Cardiac fibroblast (primary cell): ENCODE data around the gene DTWD2.
"Not testable (repeated sequence)": the region's sequence is repeated elsewhere in the genome, so short reads cannot be mapped to it uniquely, and the experiment has no call there.

Experiments used
- DNase-seq, 2 donors: peaks; one replicate each; pipeline versions ENCODE4 v3.0.0 to v3.0.0-alpha.2; 2010; ENCODE audit warnings: low read depth in 2 of 2
- H3K4me3 ChIP-seq, 2 donors: replicated peaks in 1 of 2; 1 replicate in 1 of 2; 2 replicates in 1 of 2; pipeline ENCODE4 v1.5.1; 2011; ENCODE audit warnings: low read depth in 2 of 2, low read length in 2 of 2, mild to moderate bottlenecking in 2 of 2, moderate library complexity in 1 of 2
- TF ChIP-seq, protein P1 (sequence below): IDR thresholded peaks from one replicate; pipeline ENCODE4 v1.5.1; 2011; ENCODE audit warnings: low read depth, mild to moderate bottlenecking, low read length, inconsistent platforms

The DTWD2 gene

DNA sequence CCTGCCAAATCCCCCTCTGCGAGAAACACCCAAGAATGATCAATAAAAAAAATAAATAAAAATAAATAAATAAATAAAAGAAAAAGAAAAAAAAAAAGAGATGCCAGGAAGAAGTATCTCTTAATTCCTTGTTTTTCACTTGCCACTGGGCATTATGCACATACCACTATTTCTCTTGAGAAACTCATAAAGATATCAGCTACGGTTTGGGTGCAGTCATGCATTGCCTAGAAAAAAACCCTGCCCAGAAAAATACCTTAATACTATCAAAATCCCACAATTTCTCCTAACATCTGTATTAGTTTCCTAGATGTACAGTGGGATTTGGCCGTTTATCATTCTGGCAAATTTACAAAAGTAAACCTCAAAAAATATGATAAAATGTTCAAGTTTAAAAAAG, 22.5 kb downstream of the DTWD2 start:
- no peak for DNase-seq
- TF ChIP-seq, protein P1, sequence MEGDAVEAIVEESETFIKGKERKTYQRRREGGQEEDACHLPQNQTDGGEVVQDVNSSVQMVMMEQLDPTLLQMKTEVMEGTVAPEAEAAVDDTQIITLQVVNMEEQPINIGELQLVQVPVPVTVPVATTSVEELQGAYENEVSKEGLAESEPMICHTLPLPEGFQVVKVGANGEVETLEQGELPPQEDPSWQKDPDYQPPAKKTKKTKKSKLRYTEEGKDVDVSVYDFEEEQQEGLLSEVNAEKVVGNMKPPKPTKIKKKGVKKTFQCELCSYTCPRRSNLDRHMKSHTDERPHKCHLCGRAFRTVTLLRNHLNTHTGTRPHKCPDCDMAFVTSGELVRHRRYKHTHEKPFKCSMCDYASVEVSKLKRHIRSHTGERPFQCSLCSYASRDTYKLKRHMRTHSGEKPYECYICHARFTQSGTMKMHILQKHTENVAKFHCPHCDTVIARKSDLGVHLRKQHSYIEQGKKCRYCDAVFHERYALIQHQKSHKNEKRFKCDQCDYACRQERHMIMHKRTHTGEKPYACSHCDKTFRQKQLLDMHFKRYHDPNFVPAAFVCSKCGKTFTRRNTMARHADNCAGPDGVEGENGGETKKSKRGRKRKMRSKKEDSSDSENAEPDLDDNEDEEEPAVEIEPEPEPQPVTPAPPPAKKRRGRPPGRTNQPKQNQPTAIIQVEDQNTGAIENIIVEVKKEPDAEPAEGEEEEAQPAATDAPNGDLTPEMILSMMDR = no peak
- H3K4me3 ChIP-seq = no peak overlapping the region

DNA sequence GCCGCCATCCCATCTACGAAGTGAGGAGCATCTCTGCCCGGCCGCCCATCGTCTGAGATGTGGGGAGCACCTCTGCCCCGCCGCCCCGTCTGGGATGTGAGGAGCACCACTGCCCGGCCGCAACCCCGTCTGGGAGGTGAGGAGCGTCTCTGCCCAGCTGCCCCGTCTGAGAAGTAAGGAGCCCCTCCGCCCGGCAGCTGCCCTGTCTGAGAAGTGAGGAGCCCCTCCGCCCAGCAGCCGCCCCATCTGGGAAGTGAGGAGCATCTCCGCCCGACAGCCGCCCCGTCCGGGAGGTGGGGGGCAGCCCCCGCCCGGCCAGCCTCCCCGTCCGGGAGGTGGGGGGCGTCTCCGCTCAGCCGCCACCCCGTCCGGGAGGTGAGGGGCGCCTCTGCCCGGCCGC, 23.4 kb downstream of the DTWD2 start:
- H3K4me3 ChIP-seq = not testable (repeated sequence)

DNA sequence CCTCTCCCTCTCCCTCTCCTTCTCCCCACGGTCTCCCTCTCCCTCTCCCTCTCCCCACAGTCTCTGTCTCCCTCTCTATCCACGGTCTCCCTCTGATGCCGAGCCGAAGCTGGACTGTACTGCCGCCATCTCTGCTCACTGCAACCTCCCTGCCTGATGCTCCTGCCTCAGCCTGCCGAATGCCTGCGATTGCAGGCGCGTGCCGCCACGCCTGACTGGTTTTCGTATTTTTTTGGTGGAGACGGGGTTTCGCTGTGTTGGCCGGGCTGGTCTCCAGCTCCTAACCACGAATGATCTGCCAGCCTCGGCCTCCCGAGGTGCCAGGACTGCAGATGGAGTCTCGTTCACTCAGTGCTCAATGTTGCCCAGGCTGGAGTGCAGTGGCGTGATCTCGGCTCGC, 24.0 kb downstream of the DTWD2 start:
- not testable (repeated sequence) for DNase-seq, H3K4me3 ChIP-seq

More for the DNA sequence above, 23.4 kb downstream of the DTWD2 start:
- DNase-seq = not testable (repeated sequence)

DNA sequence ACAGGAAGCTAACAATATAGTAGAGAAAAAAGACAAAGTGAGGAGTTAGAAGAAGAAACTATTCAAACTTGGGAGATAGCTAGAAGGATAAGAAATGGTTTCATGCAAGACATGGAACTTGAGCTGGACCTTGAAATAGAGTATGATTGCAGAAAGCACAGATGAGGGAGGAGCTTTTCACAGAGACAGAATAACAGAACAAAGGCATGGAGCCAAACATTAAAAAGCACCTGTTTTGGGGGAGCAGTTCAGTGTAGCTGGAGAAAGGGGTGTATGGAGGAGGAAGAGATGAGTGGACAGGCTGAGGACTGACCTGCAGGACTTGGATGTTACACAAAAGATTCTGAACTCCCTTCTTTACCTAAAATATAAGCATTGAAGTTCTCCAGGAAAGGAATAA, 25.2 kb downstream of the DTWD2 start:
- DNase-seq = no peak
- TF ChIP-seq, protein P1 = no peak
- no peak overlapping the region for H3K4me3 ChIP-seq

DNA sequence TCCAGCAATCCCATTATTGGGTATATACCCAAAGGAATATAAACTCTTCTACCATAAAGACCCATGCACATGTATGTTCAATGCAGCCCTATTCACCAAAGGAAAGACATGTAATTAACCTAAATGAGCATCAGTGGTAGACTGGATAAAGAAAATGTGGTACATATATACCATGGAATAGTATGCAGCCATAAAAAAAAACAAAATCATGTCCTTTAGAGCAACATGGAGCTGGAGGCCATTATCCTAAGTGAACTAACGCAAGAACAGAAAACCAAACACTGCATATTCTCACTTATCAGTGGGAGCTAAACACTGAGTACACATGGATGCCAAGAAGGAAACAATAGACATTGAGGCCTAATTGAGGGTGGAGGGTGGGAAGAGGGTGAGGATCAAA, 27.8 kb downstream of the DTWD2 start:
- DNase-seq = no peak
- TF ChIP-seq, protein P1 = no peak

DNA sequence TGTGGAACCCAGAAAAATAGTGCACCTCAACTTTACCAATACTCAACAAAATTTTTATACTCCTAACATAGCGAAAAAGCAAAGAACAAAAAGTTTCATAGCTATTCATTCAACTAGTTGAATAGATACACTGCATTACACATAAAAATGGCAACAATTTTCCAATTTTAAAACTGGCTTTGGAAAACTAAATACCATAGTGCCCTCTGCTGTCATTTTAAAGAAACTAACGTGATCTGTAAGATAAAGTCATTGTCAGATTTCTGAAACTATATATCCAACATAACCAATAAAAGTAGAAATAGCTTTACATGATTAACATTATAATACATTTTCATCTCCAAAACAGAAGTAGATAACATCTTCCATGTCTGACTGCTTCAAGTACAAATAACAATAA, 31.6 kb downstream of the DTWD2 start:
- DNase-seq = peak; percentile 14 to 38
- TF ChIP-seq, protein P1 = no peak
- no peak overlapping the region for H3K4me3 ChIP-seq

More for the DNA sequence above, 27.8 kb downstream of the DTWD2 start:
- H3K4me3 ChIP-seq = no peak overlapping the region

DNA sequence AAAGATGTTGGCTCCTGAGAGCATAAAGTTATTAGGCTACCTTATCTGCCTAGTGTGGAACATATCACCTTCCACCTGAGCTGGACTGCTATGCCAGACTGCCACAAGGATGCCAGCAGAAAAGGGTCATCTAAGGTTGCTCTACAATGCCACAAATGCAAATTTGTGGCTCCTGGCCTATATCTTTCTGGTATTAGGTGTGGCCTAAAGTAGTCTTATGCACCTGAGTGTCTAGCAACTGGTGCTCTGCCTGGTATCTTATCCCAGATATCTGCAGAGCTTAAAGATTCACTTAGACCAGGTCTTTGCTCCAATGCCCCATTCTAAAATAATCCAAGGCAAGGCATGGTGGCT, 34.7 kb downstream of the DTWD2 start:
- no peak for DNase-seq
- H3K4me3 ChIP-seq = no peak overlapping the region
- TF ChIP-seq, protein P1 = no peak

DNA sequence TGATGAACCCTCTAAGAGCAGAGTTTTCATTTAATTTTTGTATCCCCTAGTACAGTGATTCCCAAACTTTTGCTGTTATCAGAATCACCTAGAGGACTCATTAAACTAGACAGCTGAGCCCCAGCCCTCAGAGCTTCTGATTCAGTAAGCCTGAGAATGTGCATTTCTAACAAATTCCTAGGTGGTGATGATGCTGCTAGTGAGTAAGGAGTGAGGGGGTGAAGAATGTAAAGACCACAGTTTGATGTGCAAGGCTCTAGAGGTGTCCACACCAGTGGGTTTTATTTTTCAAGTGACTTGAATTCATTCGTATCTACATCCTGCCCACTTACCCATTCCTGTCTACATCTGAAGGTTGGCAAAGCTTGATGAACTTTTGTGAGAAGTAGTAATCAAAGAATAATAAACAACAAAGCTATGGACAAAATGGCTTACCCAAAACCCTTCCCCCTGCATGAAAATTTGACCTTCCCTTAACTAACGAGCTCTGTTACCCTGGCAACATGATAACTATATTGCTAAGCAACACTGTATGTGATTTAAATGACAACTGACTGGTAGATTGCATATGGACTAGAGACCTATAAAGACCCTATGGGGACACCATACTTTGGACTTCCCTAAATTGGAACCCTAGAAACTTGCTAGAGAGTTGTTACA, 35.2 kb downstream of the DTWD2 start:
- no peak overlapping the region for H3K4me3 ChIP-seq
- TF ChIP-seq, protein P1 = no peak
- DNase-seq = no peak

DNA sequence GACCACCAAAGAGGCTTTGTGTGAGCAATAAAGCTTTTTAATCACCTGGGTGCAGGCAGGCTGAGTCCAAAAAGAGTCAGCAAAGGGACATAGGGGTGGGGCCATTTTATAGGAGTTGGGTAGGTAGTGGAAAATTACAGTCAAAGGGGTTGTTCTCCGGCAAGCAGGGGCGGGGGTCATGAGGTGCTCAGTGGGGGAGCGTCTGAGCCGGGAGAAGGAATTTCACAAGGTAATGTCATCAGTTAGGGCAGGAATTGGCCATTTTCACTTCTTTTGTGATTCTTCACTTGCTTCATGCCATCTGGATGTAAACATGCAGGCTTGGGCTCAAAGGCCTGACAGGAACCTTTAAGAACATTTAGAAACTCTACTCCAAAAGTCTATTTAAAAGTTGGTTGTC, 36.0 kb downstream of the DTWD2 start:
- not testable (repeated sequence) for DNase-seq

DNA sequence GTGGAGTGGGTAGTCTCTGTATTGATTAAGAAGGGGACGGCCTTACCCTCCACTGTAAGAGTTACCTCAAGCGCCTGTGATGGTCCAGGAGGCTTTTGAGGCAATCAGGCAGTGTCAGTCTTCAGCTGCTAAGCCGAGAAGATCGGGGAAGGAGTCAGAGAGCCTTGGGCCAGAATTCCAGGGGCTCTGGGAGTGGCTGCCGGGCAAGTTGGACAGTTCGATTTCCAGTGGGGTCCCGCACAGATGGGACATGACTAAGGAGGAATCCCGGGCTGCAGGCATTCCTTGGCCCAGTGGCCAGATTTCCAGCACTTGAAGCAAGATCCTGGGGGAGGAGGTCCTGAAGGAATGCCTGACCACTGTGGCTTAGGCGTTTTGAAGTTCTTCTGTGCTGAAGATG, 38.0 kb downstream of the DTWD2 start:
- DNase-seq, H3K4me3 ChIP-seq: not testable (repeated sequence)

More for the DNA sequence above, 36.0 kb downstream of the DTWD2 start:
- H3K4me3 ChIP-seq = not testable (repeated sequence)
